Activated T-cell treated with anti-CD3 and anti-CD28 coated beads, Interleukin-2, amount 50 U/mL, for 1 hour (primary cell): ENCODE results near the gene CHRNA4.
"Not testable (repeated sequence)": the region's sequence is repeated elsewhere in the genome, so short reads cannot be mapped to it uniquely, and the experiment has no call there.

Source experiments
- DNase-seq: peaks from one replicate; pipeline ENCODE4 v3.0.0-alpha.2; 2020

The CHRNA4 gene

DNA sequence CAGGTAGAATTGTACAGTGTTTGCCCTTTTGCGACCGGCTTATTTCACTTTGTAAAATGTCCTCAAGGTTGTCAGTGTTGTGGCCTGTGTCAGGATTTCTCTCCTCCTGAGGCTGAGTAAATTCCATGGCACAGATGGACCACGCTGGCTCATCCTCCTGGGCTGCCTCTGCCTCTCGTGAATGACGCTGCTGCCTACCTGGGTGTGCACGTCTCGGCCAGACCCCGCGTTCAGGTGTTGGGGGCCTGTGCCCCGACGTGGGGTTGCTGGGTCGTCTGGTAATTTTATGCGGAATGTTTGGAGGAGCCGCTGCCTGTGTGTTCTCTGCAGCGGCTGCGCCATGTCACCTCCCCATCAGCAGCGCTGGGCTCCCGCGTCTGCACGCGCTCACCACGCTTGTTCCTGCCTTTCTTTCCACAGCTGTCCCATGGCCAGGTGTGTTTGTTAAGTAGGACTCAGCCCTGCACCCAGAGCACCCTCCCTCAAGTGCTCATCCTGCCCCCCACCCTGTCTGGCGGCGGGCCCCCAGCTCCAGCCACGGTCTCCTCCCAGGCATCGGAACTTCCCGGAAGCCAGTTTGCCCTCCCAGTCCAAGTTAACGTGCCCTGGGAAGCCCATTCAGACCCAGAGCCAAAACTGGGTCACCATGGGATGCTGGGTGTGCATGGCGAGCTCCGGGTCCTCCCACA is 36.1 kb upstream of the CHRNA4 start:
- DNase-seq = no peak

DNA sequence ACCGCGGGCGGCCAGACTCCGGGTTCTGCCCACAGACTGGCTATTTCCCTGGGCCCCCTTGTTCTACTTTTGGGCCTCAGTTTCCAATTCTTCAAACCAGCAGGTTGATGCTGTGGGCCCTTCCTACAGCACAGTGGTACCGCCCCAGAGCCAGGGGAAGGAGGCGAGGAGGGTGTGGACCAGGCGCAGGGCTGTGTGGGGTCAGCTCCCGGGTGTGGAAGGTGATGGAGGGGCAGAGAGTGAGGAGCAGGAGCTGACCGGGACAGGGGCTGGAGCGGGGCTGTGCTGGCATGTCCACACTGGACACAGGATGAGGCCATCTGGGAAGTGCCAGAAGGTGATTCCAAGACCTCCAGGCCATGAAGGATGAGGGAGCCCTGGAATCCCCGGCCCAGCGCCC is 35.2 kb upstream of the CHRNA4 start:
- no peak for DNase-seq

DNA sequence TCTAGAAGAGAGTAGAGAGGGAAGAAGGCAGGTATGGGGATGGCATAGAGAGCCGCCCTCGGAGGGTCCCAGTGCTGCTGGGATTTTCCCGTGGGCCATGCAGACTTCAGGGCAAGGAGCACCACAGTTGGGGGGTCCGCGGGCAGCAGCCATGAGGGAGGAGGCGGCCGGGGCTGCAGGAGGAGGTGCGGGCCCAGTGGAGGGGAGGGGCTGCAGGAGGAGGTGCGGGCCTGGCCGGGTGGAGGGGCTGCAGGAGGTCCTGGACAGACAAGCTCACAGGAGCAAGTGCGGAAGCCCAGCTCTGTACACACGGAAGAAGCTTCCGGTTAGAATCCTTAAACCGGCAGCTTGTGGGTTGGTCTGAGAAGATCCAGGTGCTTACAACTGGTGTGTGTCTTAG is 34.6 kb upstream of the CHRNA4 start:
- no peak for DNase-seq

DNA sequence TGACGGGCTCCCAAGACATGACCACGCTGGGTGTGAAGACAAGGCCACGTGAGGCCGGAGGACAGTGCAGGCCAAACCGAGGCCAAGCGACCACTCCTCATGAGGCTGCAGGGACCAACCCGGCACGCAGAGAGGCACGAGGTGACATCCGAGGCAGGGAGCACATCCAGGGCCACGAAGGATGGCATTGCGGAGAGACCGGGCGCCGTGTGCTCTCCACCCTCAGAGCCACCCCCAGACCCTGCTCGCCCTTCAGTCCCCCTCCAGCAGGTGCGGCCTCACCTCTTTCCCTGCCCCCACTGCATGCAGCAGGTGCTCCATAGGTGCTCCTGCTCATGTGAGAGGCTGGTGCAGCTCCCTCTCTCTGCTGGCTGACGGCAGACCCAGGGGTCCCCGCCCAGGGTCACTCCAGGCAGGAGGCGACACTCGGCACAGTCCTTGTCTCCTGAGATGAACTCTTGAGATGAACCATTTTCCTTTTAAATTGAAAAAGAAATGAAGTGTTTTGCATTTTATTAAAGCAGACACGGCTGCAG is 33.8 kb upstream of the CHRNA4 start:
- no peak for DNase-seq

DNA sequence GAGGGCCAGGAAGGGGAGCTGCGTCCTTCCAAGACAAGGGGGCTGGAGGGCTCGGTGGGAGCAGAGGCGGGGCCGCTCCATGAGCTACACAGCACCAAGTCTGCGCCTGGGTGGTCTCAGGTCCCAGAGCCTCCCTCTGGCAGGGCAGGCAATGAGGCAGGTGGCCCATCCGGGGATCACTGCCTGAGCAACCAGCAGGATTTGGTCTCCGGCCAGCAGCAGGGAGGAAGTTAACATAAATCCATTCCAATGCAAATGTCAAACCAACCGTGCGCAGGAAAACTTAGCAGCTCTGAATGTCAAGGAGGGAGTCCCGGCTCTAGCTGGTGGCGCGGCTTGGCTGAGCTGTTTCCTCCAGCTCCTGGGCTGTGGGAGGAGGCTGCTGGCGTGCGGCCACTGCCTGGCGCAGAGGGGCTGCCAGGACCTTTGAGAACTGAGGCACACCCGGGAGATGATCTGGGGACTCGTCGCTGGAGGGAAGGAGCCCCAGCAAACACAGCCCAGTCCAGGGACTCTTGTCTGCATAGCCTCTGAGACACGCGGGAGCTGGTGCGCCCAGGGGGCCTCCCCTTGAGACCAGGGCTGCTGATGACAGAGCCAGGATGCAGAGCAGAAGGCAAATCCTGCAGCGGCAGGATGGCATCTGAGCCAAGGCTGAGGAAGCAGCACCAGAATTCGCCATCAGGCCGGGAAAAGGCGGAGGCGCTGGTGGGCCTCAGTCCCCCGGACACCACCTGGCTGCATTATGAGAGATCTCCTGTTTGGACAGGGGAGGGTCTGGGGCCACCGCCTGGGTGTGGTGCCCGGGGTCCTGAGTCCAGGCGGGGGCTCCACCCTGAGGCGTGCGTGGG is 33.1 kb upstream of the CHRNA4 start:
- no peak for DNase-seq

DNA sequence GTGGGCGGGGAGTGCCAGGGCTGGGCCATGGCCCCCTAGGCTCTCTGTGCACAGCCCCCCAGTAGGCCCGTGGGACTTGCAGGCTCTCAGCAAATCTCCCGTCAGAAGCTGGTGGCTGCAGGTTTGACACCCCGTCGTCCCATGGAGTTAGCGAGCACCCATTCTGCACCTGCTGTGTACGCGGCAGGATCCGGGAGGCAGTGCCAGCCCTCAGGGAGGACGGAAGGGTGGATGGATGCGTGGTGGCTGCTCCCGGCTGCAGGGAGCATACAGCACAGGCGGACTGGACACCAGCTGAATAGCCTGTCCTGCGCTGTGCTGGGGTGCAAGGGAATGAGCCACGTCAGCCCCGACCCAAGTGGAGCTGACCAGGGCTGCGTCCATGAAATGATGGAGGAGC is 32.4 kb upstream of the CHRNA4 start:
- no peak for DNase-seq

DNA sequence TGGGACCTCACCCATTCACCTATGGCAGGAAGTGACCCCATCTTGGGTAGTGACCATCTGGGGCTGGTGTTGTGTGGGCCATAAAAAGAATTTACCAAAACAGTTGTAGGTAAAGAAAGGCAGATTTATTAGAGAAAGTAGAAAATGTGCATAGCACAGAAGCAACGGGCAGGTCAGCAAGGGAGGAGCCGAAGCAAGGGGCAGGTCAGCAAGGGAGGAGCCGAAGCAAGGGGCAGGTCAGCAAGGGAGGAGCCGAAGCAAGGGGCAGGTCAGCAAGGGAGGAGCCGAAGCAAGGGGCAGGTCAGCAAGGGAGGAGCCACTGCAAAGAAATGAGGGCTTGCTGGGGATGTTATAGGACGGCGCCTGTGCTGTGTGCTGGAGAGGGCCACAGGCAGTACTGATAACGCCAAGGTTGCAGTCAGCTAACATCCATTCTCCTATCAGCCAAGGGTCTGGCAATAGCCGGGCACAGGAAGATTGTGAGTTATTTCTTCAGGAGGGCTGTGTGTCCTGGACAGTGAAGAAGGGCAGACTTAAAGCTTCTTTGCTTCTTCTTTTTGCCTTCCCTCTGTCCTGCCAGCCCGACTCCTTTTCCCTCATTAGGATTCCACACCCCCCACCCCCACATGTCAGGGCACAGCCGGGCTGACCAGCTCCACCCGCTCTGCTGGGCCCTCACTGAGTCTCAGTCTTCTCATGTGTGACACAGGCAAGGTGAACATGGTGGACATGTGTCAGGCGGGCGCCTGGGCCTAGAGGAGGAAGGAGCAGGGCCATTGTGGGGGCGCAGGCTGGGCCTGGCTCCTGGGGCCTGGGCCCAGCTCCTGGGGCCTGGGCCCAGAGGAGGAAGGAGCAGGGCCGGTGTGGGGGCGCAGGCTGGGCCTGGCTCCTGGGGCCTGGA is 31.6 kb upstream of the CHRNA4 start:
- no peak for DNase-seq

DNA sequence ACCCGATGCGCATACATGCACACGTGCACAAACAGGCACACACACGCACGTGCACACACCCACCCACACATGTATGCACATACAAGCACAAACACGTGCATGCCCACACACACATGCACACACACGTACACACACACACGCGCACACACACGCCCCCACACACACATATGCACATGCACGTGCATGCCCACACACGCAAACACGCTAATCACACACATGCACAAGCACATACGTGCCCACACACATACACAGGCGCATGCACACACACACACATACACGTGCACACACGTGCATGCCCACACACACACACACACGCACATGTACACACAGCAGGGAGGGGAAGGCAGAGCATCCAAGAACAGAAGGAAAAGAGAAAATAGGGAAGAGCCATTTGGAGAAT is 26.8 kb upstream of the CHRNA4 start:
- no peak for DNase-seq

DNA sequence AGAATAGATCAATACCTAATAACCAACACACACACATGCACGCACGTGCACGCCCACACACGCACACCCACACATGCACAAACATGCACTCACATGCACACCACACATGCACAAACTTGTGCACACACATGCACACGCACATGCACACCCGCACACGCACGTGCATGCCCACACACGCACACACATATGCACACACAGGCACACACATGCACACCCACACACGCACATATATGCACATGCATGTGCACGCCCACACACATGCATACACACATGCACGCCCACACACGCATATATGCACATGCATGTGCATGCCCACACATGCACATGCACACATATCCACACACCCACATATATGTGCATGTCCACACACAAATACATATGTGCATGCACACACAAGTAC is 26.2 kb upstream of the CHRNA4 start:
- DNase-seq = no peak

DNA sequence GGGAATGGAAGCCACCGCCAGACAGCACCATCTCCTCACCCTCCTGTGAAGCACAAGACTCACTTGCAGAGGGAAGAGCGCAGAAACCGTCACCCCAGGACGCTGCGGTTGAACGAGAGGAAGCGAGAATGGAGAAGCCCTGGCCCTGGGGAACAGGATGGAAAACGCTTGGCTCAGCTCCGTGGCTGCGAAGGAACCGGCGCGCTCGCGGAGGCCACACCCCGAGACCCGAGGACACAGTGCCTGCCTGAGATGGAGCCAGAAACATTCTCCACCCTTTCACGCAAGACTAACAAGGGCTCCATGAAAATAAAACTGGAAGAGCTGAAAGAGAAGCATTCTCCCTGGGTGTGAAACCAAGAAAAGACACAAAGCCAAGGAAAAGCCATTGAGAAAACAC is 25.3 kb upstream of the CHRNA4 start:
- no peak for DNase-seq

DNA sequence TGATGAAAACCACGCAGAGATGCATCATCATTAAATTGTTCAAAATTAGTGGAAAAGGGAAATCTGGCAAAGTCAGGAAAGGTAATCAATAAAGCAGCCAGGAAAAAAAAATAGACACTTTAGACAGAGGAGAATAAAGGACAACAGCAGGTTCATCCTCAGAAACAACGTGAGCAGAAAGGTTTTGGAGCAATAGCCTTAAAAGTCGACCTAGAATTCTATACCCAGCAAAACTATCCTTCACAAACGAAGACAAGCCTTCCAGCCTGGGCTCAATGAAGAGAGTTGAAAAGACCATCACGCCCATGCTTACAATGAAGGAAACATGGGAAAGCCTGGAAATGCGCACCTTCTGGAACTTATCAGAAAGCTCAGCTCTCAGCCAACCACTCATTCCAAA is 24.7 kb upstream of the CHRNA4 start:
- DNase-seq = no peak

DNA sequence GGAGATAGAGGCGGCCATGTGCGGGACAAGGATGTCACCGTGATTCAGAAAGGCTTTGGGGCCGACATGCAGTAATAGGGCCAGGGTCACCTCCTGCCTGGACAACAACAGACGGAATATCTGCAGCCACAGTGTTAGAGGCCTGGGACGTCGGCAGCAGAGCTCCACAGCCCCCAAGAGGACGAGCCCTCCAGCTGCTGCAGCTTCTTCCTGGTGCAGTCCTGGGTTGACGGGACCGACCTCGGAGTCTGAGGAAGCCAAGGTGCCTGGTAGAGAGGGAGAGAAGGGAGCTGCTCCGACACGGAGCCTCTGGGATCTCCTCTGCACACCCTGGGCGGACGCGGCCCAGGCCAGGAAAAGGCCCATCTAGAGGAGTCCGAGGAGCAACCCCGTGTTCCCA is 23.2 kb upstream of the CHRNA4 start:
- no peak for DNase-seq

DNA sequence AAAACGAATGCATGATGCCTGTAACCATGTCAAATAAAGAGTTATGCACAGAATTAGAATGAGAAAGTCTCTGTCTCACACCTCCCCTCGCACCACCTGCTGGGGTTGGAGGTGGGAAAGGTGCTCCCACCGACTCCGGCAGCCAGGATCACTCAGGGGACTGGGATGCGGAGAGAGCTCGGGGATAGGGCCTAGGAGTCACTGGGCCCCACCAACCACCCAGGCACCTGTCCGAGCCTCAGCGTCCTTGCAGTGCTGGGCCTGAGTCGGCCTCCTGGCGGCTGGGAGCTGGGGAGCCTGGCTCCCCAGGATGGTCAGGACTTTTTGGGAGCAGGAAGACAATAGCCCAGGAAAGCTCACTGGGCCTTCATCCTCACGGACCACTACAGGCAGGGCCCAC is 22.4 kb upstream of the CHRNA4 start:
- DNase-seq = no peak

DNA sequence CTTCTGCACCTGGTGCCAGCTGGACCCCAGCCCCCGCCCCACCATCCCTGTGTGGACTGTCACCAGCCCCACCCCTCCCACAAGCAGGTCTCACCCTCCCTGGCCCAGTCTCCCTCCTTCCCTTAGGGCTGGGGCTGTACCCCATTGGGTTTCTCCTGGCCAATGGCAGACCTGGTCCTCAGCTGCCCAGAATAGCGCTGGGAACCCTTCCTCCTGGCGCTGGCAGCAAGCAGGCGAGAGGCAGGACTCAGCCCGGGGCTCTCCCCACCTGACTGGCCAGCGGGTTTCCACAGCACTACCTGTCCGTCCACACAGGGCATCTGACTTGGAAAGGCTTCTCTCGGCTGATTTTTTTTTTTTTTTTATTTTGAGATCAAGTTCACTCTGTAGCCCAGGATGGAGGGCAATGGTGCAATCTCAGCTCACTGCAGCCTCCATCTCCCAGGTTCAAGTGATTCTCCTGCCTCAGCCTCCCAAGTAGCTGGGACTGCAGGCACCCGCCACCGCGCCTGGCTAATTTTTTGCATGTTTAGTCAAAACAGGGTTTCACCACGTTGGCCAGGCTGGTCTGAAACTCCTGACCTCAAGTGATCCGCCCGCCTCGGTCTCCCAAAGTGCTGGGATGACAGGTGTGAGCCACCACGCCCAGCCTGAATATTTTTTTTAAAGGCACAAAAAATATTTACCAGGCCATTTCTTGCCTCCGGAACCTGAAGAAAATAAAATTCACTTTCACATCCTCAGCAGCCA is 21.6 kb upstream of the CHRNA4 start:
- DNase-seq = no peak

DNA sequence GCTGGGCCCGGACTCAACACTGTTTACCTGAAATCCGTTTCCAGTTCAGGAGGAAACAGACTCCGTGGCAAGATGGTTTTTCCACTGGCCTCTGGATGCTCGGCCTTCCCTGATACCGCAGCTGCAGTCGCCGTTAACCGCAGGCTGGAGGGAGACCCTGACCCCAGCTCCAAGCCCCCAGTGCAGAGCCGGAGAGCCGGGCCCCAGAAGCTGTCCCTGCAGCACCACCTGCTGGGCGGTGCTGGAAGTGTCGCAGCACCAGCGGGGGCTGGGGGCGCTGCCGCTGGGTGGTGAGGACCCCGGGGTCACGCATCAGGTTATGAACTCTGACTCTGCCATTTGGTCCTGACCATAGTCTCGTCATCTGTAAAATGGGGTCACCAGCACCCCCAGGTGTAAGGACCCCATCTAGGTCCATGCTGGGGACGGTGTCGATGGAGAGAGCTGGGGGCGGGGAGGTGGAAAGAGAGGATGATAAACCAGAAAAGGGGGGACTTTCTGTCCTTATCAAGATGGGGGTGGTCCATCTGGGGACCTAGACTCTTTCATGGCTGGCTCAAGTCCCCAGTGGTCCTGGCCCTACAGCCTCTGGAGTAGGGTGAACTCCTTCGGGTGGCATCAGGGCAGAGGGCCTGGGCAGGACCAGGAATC is 20.8 kb upstream of the CHRNA4 start:
- peak; percentile 59 for DNase-seq

DNA sequence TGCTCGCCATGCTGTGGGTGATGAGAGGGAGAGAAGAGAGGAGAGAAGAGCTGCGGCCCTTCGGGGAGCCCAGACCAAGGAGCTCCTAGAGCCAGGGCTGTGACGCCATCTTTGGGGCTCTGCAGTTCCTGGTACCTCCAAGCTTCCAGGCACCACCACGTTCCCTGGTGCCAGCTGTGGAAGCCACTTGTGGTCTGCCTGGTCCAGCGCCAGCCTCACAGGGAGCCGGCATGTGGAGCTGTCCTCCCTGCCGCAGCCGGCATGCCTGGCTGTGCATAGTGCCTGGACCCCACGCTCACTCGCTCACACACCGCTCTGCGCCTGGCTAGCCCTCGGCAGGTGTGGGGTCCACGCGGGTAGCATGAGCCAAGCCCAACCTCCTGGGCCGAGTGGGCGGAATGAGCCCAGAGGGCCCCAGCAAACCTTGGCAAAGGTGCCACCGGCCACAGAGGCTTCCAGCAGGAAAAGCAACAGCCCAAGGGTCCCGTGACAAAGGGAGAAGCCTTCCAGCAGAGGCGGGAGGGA is 19.3 kb upstream of the CHRNA4 start:
- no peak for DNase-seq

DNA sequence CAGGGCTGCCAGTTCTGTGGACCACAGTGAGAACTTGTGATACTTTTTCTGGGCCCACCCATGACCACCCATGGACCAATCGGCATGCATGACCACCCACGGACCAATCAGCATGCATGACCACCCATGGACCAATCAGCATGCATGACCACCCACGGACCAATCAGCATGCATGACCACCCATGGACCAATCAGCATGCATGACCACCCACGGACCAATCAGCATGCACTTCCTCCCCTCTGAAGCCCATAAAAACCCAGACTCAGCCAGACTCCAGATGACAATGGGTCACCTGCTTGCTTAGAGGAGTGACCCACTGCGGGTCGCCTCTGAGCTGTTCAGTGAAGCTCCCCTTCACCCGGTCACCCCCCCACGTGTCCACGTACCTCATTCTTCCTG is 18.7 kb upstream of the CHRNA4 start:
- DNase-seq = not testable (repeated sequence)

DNA sequence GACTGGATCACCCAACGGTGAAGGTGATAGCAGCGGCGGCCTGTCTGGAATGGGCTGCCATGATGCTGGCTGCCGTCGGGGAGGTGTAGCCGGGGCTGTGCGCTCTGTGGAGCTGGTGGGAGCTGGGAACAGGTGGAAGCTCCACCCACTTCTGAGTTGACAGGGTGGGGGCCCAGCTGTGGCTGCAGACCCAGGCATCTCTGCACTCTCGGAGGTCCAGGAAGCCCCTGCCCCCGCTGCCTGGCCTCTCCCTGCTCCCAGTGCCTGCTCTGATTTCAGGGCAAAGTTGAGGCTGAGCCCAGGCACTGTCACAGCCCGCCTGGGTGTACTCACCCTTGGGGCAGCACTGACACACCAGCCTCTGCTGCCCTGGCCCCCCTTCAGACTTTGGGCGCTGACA is 18.1 kb upstream of the CHRNA4 start:
- no peak for DNase-seq

DNA sequence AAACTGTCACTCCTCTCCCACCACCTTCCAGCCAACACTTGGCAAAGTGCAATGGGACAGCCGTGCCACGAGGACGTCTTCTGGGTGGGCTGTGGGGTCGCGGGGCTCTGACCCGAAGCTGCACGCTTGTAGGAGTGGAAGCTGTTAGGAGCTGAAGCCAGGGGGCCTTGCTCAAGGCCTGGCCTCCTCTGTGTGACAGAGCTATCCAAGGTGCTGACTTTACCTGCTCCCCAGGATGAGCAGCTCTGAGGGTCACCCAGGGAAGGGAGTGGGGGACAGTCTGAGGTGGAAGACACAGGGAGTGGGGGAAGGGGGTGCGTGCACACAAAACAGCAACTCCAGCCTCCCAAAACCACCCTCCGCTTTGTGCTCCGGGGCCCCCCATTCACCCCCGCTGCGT is 17.5 kb upstream of the CHRNA4 start:
- no peak for DNase-seq

DNA sequence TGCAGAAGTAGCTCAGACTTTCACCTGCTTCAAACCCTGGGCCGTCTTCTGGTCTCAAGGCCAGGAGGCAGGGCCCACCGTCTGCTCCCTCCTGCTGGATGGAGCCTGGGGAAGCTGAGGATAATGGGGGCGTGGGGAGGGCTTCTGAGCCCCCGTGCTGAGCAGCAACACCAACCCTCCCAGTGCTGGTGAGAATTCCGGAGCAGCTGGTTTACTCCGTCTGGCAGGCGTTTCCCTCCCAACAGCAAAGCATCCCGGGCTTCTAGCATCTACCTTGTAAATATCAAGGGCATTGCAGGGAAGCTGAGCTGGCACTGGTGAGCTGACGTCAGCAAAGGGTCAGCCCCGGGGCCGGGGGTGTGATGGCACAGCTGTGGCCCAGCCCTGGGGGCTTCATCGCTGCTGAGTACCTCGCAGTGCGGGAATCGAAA is 16.8 kb upstream of the CHRNA4 start:
- no peak for DNase-seq

DNA sequence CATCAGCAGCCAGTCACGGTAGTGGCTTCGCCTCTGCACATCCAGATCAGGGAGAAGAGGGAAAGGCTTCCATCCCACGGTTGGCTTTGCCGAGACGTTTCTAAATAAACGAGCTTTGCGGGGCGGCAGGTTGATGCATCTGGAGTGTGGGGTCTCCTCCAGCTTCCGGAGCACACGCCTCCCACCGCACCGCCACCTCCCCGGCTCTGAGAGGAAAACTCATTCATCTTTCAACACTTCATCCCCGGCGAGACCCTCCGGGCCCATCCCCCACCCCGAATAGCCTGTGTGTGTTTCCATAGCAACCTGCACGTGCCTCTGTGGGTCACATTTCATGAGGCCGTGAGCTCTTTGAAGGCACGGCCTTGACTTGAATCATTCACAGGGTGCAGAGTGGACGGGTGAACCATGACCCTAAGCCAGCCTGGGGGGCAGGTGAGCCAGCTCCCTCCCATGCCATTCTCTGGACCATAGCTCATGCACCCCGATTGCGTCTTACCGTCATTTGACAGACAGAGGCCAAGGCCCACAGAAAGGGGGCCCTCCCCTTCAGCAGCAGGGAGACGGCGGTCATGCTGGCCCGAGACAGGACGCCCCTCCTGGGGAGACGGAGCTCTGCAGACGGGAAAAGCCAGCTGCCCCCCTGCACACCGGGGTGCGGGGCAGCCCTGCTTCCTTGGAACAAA is 16.2 kb upstream of the CHRNA4 start:
- no peak for DNase-seq
